ENCODE results near the gene MST1R.

The MST1R gene

GRCh38 chr3:49903451-49904424, at the start of gene MST1R:
Gene MST1R (minus strand): TSS chr3:49903873. CDS start chr3:49903609, 264 bp downstream.
- peak; percentile 98 for DNase-seq (ENCODE audit: low spot score)
- H3K4me1 ChIP-seq (ENCODE audit: insufficient read depth, poor library complexity, severe bottlenecking): peaks cover 36% of the 10 kb centered on the region
- no peaks in the 10 kb centered on the region for H3K9me3 ChIP-seq (ENCODE audit: severe bottlenecking)
- peak; percentile 65 for ATAC-seq (ENCODE audit: low read depth)
- no peak for TF ChIP-seq CTCF (IDR thresholded peaks at IDR 0.05; ENCODE audit: poor library complexity, severe bottlenecking)
- H3K4me3 ChIP-seq (ENCODE audit: severe bottlenecking): peak within 1 kb of the TSS; percentile 64
- no peaks in the 10 kb centered on the region for H3K27me3 ChIP-seq (ENCODE audit: insufficient read depth, poor library complexity, severe bottlenecking)
- H3K27ac ChIP-seq (ENCODE audit: poor library complexity, severe bottlenecking): peak within 1 kb of the TSS; percentile 98
- H3K36me3 ChIP-seq (ENCODE audit: low read depth): peaks cover 32% of the 10 kb centered on the region

GRCh38 chr3:49952924-49953323, 49.3 kb upstream of the MST1R start:
- Histone ChIP-seq H3K36me3 (ENCODE audit: low read depth) (0 out of 2 replicates have a peak, but pooled peaks cover 6% of the 10 kb centered on the region), H3K27ac (ENCODE audit: poor library complexity, severe bottlenecking) (no peak overlapping the region), H3K4me1 (ENCODE audit: insufficient read depth, poor library complexity, severe bottlenecking) (peaks cover 10% of the 10 kb centered on the region), H3K4me3 (ENCODE audit: severe bottlenecking) (no peak overlapping the region), H3K27me3 (ENCODE audit: insufficient read depth, poor library complexity, severe bottlenecking) (no peaks in the 10 kb centered on the region), H3K9me3 (ENCODE audit: severe bottlenecking) (no peaks in the 10 kb centered on the region)
- DNase-seq (ENCODE audit: low spot score) (no peak), ATAC-seq (ENCODE audit: low read depth) (no peak)
- no peak for TF ChIP-seq CTCF (IDR thresholded peaks at IDR 0.05; ENCODE audit: poor library complexity, severe bottlenecking)

GRCh38 chr3:49942651-49943050, 39.0 kb upstream of the MST1R start:
- peaks cover 23% of the 10 kb centered on the region for H3K36me3 ChIP-seq (ENCODE audit: low read depth)
- H3K27me3 ChIP-seq (ENCODE audit: insufficient read depth, poor library complexity, severe bottlenecking): no peaks in the 10 kb centered on the region
- DNase-seq (ENCODE audit: low spot score) (no peak), ATAC-seq (ENCODE audit: low read depth) (no peak)
- peaks cover 4% of the 10 kb centered on the region for H3K4me1 ChIP-seq (ENCODE audit: insufficient read depth, poor library complexity, severe bottlenecking)
- no peaks in the 10 kb centered on the region for H3K9me3 ChIP-seq (ENCODE audit: severe bottlenecking)
- no peak overlapping the region for H3K4me3 ChIP-seq (ENCODE audit: severe bottlenecking)
- no peak for TF ChIP-seq CTCF (IDR thresholded peaks at IDR 0.05; ENCODE audit: poor library complexity, severe bottlenecking)
- no peak overlapping the region for H3K27ac ChIP-seq (ENCODE audit: poor library complexity, severe bottlenecking)

GRCh38 chr3:49940667-49941249, 37.1 kb upstream of the MST1R start:
- no peak for ATAC-seq (ENCODE audit: low read depth)
- no peak for TF ChIP-seq CTCF (IDR thresholded peaks at IDR 0.05; ENCODE audit: poor library complexity, severe bottlenecking)

More at GRCh38 chr3:49940667-49941249, 37.1 kb upstream of the MST1R start:
- H3K27me3 ChIP-seq (ENCODE audit: insufficient read depth, poor library complexity, severe bottlenecking): no peaks in the 10 kb centered on the region
- H3K4me1 ChIP-seq (ENCODE audit: insufficient read depth, poor library complexity, severe bottlenecking): peaks cover 4% of the 10 kb centered on the region
- no peak for DNase-seq (ENCODE audit: low spot score)
- H3K9me3 ChIP-seq (ENCODE audit: severe bottlenecking): no peaks in the 10 kb centered on the region
- H3K27ac ChIP-seq (ENCODE audit: poor library complexity, severe bottlenecking): peak overlapping the region; percentile 69
- H3K36me3 ChIP-seq (ENCODE audit: low read depth): peaks cover 18% of the 10 kb centered on the region
- H3K4me3 ChIP-seq (ENCODE audit: severe bottlenecking): peak overlapping the region; percentile 56

Data from RWPE2 (cell line).